OCI-LY7 (cell line): ENCODE measurements around the gene WWOX. TPM values are rescaled to one million over a fixed set of nuclear protein-coding genes. Genes with fewer than 3 reads are reported as not detected.

Source experiments
- BruUV-seq: library from RNA; stranded (reverse); fragments of 400-500 nt; replicated peaks from 2 replicates; lab custom pipeline; 2021; lab: Mats Ljungman, UMichigan
- CTCF ChIA-PET: fragments of 300-600 bp; sonication (Branson Sonifier 250); formaldehyde crosslinking; loops from one replicate; lab custom pipeline; 2022; ENCODE audit warnings: antibody characterized with exemption; ENCODE audit not compliant: unreplicated experiment; lab: Charles Lee
- POLR2A ChIA-PET: fragments of 300-600 bp; sonication (Branson Sonifier 250); formaldehyde crosslinking; loops from one replicate; lab custom pipeline; 2022; ENCODE audit warnings: antibody characterized with exemption; lab: Charles Lee
- DNase-seq: peaks from one replicate; pipeline ENCODE4 v3.0.0-alpha.2; 2015; ENCODE audit warnings: low spot score
- H2AFZ ChIP-seq: fragments of 200-600 bp; sonication (generic), shearing (Covaris generic); 2 replicates; pipeline ENCODE4 v1.6.1; 2014; ENCODE audit warnings: mild to moderate bottlenecking, antibody characterized with exemption, low read length, moderate library complexity
- H3K27ac ChIP-seq: fragments of 200-600 bp; sonication (generic); 2 replicates; pipeline ENCODE4 v1.5.1; 2014; ENCODE audit warnings: mixed run types, low read depth, mild to moderate bottlenecking, moderate library complexity, low read length, inconsistent platforms; ENCODE audit not compliant: poor library complexity, severe bottlenecking
- H3K36me3 ChIP-seq: fragments of 200-600 bp; sonication (generic); 2 replicates; pipeline ENCODE4 v1.6.1; 2014; ENCODE audit warnings: mild to moderate bottlenecking, antibody characterized with exemption, low read length, moderate library complexity, mixed read lengths; ENCODE audit not compliant: insufficient read depth
- H3K4me1 ChIP-seq: fragments of 200-600 bp; sonication (generic); 2 replicates; pipeline ENCODE4 v1.5.1; 2014; ENCODE audit warnings: mild to moderate bottlenecking, low read length; ENCODE audit not compliant: insufficient read depth, poor library complexity, severe bottlenecking
- H3K4me2 ChIP-seq: fragments of 200-600 bp; sonication (generic); 2 replicates; pipeline ENCODE4 v1.6.1; 2014; ENCODE audit warnings: mild to moderate bottlenecking, low read length
- H3K4me3 ChIP-seq: fragments of 200-600 bp; sonication (generic); 2 replicates; pipeline ENCODE4 v1.5.1; 2014; ENCODE audit warnings: mild to moderate bottlenecking, low read depth, low read length; ENCODE audit not compliant: poor library complexity, severe bottlenecking
- H3K79me2 ChIP-seq: fragments of 200-600 bp; sonication (generic); 2 replicates; pipeline ENCODE4 v1.6.1; 2016; ENCODE audit warnings: low read depth, mild to moderate bottlenecking, low read length, moderate library complexity, mixed read lengths; ENCODE audit not compliant: insufficient read depth
- H3K9me2 ChIP-seq: fragments of 200-600 bp; sonication (generic); 2 replicates; pipeline ENCODE4 v1.6.1; 2016; ENCODE audit warnings: mild to moderate bottlenecking, low read length, mixed read lengths; ENCODE audit not compliant: insufficient read depth
- H3K9me3 ChIP-seq: fragments of 200-600 bp; sonication (generic); 2 replicates; pipeline ENCODE4 v1.6.1; 2014; ENCODE audit warnings: mild to moderate bottlenecking, mixed run types, low read length, mixed read lengths
- H4K20me1 ChIP-seq: fragments of 200-600 bp; sonication (generic); 2 replicates; pipeline ENCODE4 v1.6.1; 2014; ENCODE audit warnings: mild to moderate bottlenecking, antibody characterized with exemption, low read length, moderate library complexity, mixed read lengths; ENCODE audit not compliant: insufficient read depth
- CTCF ChIP-seq: fragments of 200-600 bp; sonication (generic); conservative IDR thresholded peaks from 2 replicates; pipeline ENCODE4 v1.5.1; 2014; ENCODE audit warnings: mild to moderate bottlenecking, antibody characterized with exemption, low read length, moderate library complexity, mixed read lengths
- EZH2phosphoT487 ChIP-seq: fragments of 200-600 bp; sonication (generic); IDR thresholded peaks from 2 replicates; pipeline ENCODE4 v1.6.1; 2018; ENCODE audit warnings: low read depth, borderline replicate concordance, mild to moderate bottlenecking, mixed run types, antibody characterized with exemption, low read length, moderate library complexity, mixed read lengths
- intact Hi-C: fragments of 100-400 bp; cut with micrococcal nuclease; formaldehyde crosslinking; loops from one replicate; pipeline ENCODE4 v1.10.0; 2022; ENCODE audit not compliant: unreplicated experiment
- total RNA-seq, 2 experiments: library from RNA; depleted of rRNA in 1 of 2; stranded (reverse); fragments of >200 nt in 1 of 2; shearing (Covaris generic) in 1 of 2; gene quantifications; 2 replicates each; pipeline ENCODE4 v1.2.3, GENCODE V29; 2014 to 2022

WWOX gene
- total RNA-seq, 2 experiments from 2014 or later = 40.2 to 47.6 TPM

- Histone ChIP-seq H3K4me3 (no peak overlapping the region), H3K4me2 (no peak overlapping the region), H3K9me2 (no peaks in the 10 kb centered on the region), H2AFZ (no peak overlapping the region), H3K4me1 (no peaks in the 10 kb centered on the region), H3K79me2 (no peaks in the 10 kb centered on the region), H3K36me3 (no peaks in the 10 kb centered on the region), H3K9me3 (no peaks in the 10 kb centered on the region), H4K20me1 (no peaks in the 10 kb centered on the region), H3K27ac (no peak overlapping the region)
- no peak for TF ChIP-seq EZH2phosphoT487
- no peak for TF ChIP-seq CTCF
- no TSS peak for BruUV-seq
- ChIA-PET POLR2A (no interaction called here), CTCF (no interaction called here)
- no peak for DNase-seq
- intact Hi-C loops = no loop called here
These were observed 27.2 kb upstream of the WWOX start for GRCh38 chr16:78072275-78072674.

- H3K9me3 ChIP-seq = no peaks in the 10 kb centered on the region
- POLR2A ChIA-PET = no interaction called here
- no peaks in the 10 kb centered on the region for H3K4me1 ChIP-seq
- H3K4me2 ChIP-seq = no peak overlapping the region
- no peaks in the 10 kb centered on the region for H3K79me2 ChIP-seq
- DNase-seq = no peak
- CTCF ChIA-PET = no interaction called here
- no TSS peak for BruUV-seq
- no peaks in the 10 kb centered on the region for H4K20me1 ChIP-seq
- intact Hi-C loops = no loop called here
- TF ChIP-seq EZH2phosphoT487 = no peak
- no peak for TF ChIP-seq CTCF
- no peak overlapping the region for H3K27ac ChIP-seq
- H2AFZ ChIP-seq = no peak overlapping the region
- H3K4me3 ChIP-seq = no peak overlapping the region
- H3K9me2 ChIP-seq = no peaks in the 10 kb centered on the region
- no peaks in the 10 kb centered on the region for H3K36me3 ChIP-seq
These were observed 23.7 kb upstream of the WWOX start for GRCh38 chr16:78075800-78076199.

GRCh38 chr16:78081341-78081740 lies 18.1 kb upstream of the WWOX start:
- H3K9me2 ChIP-seq = no peaks in the 10 kb centered on the region
- H4K20me1 ChIP-seq = no peaks in the 10 kb centered on the region
- no peaks in the 10 kb centered on the region for H3K79me2 ChIP-seq
- BruUV-seq = no TSS peak
- no peak overlapping the region for H3K27ac ChIP-seq
- no peak overlapping the region for H3K4me2 ChIP-seq
- H3K36me3 ChIP-seq = no peaks in the 10 kb centered on the region
- ChIA-PET CTCF (no interaction called here), POLR2A (interaction anchor here (0.6 kb wide), 1 partner anchor 258 kb away, joined by 7 read pairs; no protein-coding TSS in a partner anchor)
- intact Hi-C loops = no loop called here
- DNase-seq = no peak
- no peaks in the 10 kb centered on the region for H3K9me3 ChIP-seq
- H2AFZ ChIP-seq = no peak overlapping the region
- TF ChIP-seq EZH2phosphoT487 (no peak), CTCF (no peak)
- no peak overlapping the region for H3K4me3 ChIP-seq
- no peaks in the 10 kb centered on the region for H3K4me1 ChIP-seq
